Lower leg skin (tissue), 4 donors: ENCODE results near the gene SORCS1. TPM values are rescaled to one million over a fixed set of nuclear protein-coding genes. Genes with fewer than 3 reads are reported as not detected.

Experiments
- DNase-seq, 2 donors: peaks; one replicate each; pipeline ENCODE4 v3.0.0-alpha.2; 2019; ENCODE audit warnings: low spot score in 2 of 2
- H3K4me3 ChIP-seq: fragments of 200-600 bp; sonication (generic); 2 replicates; pipeline ENCODE4 v1.5.1; 2017; ENCODE audit warnings: mild to moderate bottlenecking, low read depth; ENCODE audit not compliant: poor library complexity, severe bottlenecking
- CTCF ChIP-seq, 3 donors: fragments of 450-650 bp; IDR thresholded peaks; one replicate each; pipeline ENCODE4 v1.5.1; 2016; ENCODE audit warnings: antibody characterized with exemption in 3 of 3, mild to moderate bottlenecking in 3 of 3, moderate library complexity in 2 of 3
- POLR2A ChIP-seq, 2 donors: fragments of 450-650 bp; IDR thresholded peaks; one replicate each; pipeline ENCODE4 v1.6.1; 2016 to 2017; ENCODE audit warnings: antibody characterized with exemption in 2 of 2, mild to moderate bottlenecking in 1 of 2, moderate library complexity in 1 of 2
- whole genome bisulfite sequencing, 2 donors: methylation state at CpG; one replicate each; pipeline ENCODE4 v1.1.5; 2018; 5-methylcytosine and 5-hydroxymethylcytosine counted together
- intact Hi-C: fragments of 100-400 bp; cut with DNase I; formaldehyde crosslinking; loops from one replicate; pipeline ENCODE4 v1.15.0; 2023; ENCODE audit warnings: low total_unique reads
- total RNA-seq, 4 donors: library from RNA; depleted of rRNA; stranded (reverse); fragments of >200 nt; gene quantifications; one replicate each; pipeline ENCODE4 v1.1.0, GENCODE V29; 2016

SORCS1 gene
- total RNA-seq, 4 donors from 2014 or later: 2.2 to 5.3 (median 2.9) TPM

- intact Hi-C loops: no loop called here
- no peak for DNase-seq
- WGBS, 2 donors: 46 to 49% methylated on average over 9 of the region's 9 CpGs
These were observed 587.2 kb downstream of the SORCS1 start for GRCh38 chr10:106577266-106577665.

GRCh38 chr10:106576534-106576933 is 588.0 kb downstream of the SORCS1 start:
- TF ChIP-seq CTCF (IDR thresholded peaks at IDR 0.05): no peak
- no peak for TF ChIP-seq POLR2A (IDR thresholded peaks at IDR 0.05)
- intact Hi-C loops: no loop called here
- no peak for DNase-seq
- 67 to 71% methylated on average over 4 of the region's 4 CpGs for WGBS, 2 donors
- H3K4me3 ChIP-seq: no peak overlapping the region

More at GRCh38 chr10:106577266-106577665, 587.2 kb downstream of the SORCS1 start:
- TF ChIP-seq CTCF (IDR thresholded peaks at IDR 0.05) (no peak), POLR2A (IDR thresholded peaks at IDR 0.05) (no peak)
- no peak overlapping the region for H3K4me3 ChIP-seq

- intact Hi-C loops: no loop called here
- 59 to 64% methylated on average over 5 of the region's 5 CpGs for WGBS, 2 donors
- TF ChIP-seq CTCF (IDR thresholded peaks at IDR 0.05) (no peak), POLR2A (IDR thresholded peaks at IDR 0.05) (no peak)
These were observed 591.4 kb downstream of the SORCS1 start for GRCh38 chr10:106573106-106573505.

GRCh38 chr10:106571192-106571946 is 593.1 kb downstream of the SORCS1 start:
- intact Hi-C loops: no loop called here
- DNase-seq: no peak
- TF ChIP-seq CTCF (IDR thresholded peaks at IDR 0.05) (no peak), POLR2A (IDR thresholded peaks at IDR 0.05) (no peak)

More at GRCh38 chr10:106573106-106573505, 591.4 kb downstream of the SORCS1 start:
- no peak for DNase-seq
- H3K4me3 ChIP-seq: no peak overlapping the region

GRCh38 chr10:106570268-106570667 is 594.2 kb downstream of the SORCS1 start:
- TF ChIP-seq POLR2A (IDR thresholded peaks at IDR 0.05) (no peak), CTCF (IDR thresholded peaks at IDR 0.05) (no peak)
- 84 to 87% methylated on average over 5 of the region's 5 CpGs for WGBS, 2 donors
- intact Hi-C loops: no loop called here
- no peak overlapping the region for H3K4me3 ChIP-seq
- no peak for DNase-seq

More at GRCh38 chr10:106571192-106571946, 593.1 kb downstream of the SORCS1 start:
- H3K4me3 ChIP-seq: no peak overlapping the region
- 40 to 44% methylated on average over 5 of the region's 5 CpGs for WGBS, 2 donors
